GM19438 (cell line): ENCODE measurements around the gene AGRP.
A peak's percentile ranks its signal among the peaks of the same experiment; 100 is the strongest.
"Not testable (repeated sequence)": the region's sequence is repeated elsewhere in the genome, so short reads cannot be mapped to it uniquely, and the experiment has no call there.

Source experiments
- ATAC-seq: cut with Tn5 transposase; IDR thresholded peaks from one replicate; pipeline ENCODE4 v1.9.1; 2021; ENCODE audit warnings: low read depth; ENCODE audit not compliant: unreplicated experiment

Gene AGRP, protein sequence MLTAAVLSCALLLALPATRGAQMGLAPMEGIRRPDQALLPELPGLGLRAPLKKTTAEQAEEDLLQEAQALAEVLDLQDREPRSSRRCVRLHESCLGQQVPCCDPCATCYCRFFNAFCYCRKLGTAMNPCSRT

DNA sequence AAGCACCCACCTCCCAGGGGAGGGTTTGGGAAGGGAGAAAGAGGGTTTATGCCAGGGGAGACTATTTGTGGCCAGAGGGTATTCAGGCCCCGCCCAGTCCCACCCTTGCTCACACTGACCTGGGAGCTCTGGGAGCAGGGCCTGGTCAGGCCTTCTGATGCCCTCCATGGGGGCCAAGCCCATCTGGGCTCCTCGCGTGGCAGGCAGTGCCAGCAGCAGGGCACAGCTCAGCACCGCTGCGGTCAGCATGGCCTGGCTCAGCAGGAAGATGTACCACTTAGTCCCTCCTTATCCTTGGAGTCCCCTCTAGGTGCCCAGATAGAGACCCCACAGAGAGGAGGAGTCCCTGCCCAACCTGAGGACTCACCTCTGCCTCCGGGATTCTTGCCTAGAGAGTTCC lies at the start of gene AGRP:
AGRP (minus strand) TSS at position 398 of the 400 bp plus-strand sequence; CDS start at position 249, 149 bp downstream.
- ATAC-seq: no peak

DNA sequence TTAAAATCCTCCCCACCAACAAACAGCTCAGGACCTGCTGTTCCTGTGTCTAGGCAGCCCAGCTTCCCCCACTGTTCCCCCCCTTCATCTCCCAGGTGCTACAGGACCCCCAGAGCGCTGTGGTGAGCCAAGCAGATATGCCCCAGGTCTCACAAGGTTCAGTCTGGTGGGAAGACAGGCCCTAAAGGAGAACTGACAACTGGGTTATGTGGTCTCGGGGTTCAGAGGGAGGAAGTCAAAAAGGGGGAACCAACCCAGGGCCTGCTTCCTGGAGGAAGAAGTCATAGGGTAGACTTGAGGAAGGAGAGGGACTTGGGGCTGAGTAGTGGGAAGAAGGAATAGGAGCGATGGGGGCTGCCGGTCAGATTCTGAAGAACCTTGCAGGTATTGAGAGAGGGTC lies 47.9 kb upstream of the AGRP start:
- ATAC-seq: no peak

GRCh38 chr16:67530013-67530939 lies 46.9 kb upstream of the AGRP start:
- no peak for ATAC-seq

- ATAC-seq: no peak
Observed at GRCh38 chr16:67529582-67530012, 46.2 kb upstream of the AGRP start.

DNA sequence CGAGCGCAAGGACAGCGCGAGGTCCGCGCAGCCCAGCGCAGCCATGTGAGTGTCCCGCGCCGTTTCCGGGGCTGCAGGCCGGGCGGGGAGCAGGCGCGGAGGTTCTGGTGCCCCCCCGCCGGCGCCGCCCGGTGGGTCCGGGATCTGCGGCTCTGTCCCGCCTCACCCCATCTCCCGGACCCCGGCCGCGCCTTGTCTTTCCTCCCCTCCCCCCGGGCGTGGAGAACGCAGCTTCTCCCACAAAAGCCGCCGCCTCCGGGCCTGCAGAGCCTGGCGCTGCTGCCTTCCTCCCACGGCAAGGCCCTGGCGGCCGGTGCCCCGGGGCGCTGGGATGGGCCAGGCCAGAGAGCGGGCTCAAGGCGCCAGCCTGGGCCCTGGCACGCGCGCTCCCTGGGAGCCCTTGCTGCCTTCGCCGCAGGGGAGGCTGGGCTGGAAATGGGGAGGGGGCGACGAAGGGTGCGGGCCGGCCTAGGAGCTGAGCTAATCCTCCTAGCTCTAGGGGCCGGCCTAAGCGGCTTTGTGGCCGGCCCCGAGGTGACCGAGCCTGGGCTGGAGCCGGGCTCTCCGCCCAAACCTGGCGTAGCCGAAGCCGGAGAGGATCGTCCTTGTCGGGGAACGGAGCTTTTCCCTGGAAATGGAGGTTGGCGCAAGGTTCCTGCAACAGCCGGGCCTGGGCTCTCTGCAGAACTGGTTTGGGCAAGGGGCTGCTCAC lies 45.7 kb upstream of the AGRP start:
- no peak for ATAC-seq

DNA sequence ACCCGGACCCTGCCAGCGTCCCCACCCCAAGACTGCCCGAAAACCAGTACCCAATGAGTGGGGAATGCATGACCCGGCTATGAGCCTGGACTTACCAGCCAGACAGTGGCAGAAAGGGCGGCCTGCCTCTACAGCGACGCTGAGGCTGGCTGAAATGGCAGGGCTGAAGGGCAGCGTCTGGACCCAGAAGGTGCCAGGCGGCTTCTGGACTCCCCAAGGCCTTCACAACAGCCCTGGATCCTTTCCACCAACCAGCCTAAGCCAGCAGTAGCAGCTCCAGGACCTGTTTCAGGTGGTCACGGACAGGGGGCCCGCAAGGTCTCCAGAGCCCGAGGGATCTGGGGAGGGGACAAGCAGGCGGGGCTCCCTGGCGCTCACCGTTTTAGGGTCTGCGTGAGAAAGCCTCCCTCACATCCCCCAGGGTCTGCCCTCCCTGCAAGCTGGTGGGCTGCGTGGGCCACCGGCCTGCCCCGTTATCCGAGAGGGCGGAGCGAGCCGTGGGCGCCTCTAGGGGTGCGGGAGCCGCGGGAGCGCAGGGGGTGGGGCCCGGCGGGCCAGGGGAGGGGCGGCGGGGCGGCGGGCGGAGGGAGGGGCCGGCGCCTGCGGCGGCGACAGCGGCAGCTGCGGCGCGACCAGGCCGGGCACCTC lies 45.0 kb upstream of the AGRP start, which contains the start of gene RIPOR1:
RIPOR1 (plus strand) TSS at position 608 of the 648 bp plus-strand sequence. CDS start 9,618 bp downstream, outside the sequence.
- ATAC-seq: no peak

DNA sequence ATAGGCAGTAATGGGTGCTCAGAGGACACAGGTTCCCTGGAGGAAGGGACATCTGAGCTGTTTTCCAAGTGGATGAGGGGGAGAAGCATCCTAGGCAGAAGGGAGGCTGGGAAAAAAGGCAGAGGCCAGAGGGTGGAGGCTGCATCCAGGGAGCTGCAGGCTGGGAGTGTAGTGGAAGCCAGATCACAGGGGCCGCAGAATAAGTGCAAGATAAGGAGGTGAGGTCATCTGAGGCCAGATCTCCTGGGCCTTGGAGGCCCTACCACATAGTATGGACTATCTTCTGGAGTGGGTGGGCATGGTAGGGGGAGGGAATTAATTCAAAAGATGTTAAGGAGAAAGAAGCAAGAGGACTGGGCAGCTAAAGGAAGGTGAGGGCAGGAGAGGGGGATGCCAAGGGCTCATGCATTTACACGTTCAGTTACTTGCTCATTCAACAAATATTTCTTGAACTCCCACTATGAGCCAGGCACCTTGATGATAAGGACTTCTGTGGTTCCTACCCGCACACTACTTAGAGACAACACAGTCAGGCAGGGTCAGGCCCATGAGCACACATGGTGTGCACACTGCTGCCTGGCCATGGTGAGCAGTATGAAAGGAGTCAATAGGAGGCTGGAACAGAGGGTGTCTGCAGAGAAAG lies 42.9 kb upstream of the AGRP start:
- no peak for ATAC-seq

DNA sequence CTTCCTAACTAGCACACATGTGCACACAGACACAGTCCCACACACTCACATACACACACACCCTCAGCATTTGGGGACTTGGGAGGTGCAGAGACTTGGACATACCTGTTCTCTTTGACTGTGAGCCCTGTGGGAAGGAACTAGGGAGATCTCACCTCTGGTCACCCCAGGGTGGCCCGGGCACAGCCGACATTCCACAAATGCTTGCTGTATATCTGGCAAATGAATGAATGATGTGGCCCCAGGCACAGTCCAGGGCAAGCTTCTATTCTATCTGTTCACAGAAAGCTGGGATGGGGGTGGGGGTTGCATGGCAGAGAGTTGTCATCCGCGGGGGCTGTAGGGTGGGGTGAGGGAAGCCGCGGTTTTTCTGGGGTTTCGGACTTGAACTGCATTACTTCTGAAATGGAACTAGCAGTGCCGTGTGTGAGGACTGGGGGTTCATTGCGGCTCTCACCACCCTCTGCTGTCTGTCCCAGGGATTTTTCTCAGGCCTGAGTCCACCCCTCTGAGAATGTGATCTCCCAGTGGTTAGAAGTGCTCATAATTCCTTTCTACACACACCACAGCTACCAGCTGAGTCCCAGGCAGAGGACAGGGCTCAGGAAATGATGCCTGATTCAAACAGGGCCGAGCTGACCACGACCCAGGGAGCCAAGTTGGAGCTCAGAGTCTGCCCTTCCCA lies 42.0 kb upstream of the AGRP start:
- no peak for ATAC-seq

DNA sequence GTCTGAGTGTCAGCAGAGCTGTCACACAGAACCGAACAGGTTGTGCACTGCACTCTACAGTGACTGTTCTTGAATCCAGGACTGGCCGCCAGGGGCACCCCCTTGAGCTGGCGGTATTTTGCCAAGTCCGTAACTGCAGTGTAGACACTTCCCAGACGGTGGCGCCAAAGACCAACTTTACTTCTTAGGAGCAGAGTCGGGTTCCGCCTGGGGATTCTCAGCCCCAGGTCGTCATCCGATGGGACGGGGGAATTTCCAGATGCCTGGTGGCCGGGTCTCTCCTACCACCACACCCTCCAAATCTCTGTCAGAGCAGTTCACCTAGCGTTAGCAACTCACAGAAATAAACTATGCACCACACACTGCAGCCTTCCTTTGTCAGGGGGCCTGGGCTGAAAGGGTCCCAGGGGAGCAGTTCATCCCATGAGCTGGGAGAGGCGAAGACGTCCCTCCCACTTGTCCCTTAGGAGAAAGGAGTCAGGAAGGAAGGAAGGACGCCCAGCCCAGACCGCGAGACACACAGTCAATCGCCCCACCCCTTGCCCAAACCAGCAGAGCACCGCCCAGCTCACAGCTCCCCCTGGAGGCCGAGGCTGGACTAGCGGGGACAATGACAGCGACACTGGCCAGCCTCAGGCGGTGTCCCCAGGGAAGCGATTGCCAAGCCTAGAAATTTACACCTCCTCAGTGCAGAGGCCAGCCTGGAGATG lies 37.9 kb upstream of the AGRP start:
- ATAC-seq: peak; percentile 67

DNA sequence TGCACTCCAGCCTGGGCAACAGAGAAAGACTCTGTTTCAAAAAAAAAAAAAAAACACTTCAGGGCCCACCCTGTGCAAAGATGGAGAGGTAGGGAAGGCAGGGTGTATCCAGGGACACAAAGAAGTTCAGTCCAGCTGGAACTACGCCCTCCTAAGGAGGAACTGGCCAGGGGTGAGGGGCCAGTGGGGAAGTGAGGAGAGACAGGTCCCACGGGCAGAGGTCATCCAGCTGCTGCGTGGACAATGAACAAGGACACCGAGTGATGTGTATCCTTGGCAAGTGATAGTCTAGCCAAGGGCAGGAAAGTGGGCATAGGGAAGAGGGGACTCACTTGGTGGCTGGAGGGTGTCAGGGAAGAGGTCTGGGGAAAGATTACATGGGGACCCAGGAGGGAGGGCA lies 35.9 kb upstream of the AGRP start:
- no peak for ATAC-seq

GRCh38 chr16:67518676-67519075 lies 35.3 kb upstream of the AGRP start:
- no peak for ATAC-seq

DNA sequence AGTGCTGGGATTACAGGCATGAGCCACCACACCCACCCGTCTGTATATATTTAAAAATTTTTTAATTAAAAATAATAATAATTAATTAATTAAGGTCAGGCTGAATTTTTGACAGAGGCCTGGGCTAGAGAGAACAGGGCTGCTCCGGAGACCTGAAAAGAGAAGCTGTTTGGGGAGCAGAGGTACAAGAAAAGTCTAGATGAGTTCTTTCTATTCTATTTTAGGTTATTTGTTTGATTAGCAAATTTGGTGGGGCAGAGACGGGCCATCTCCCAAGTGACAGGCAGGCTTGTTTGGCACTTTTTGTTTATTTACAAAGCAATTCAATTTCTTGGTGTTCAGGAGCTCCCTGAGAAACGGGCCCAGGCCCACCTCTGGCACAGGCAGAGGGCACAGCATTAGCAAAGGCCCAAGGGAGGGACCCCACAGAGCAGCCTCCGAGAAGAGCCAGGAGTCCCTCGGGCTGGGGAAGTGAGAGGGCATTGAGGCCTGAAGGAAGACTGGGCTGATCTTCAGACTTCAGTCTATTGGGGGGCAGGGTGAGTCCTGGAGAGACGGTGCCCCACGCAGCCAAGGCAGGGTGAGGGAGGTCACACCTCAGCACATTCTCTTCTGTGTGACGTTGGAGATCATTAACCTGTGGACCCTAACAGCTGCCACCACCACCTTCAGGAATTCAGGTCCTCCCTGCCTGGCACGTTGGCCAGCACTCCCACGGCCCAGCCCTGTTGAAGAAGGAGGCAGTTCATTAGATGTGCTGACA lies 34.5 kb upstream of the AGRP start:
- ATAC-seq: peak; percentile 39

DNA sequence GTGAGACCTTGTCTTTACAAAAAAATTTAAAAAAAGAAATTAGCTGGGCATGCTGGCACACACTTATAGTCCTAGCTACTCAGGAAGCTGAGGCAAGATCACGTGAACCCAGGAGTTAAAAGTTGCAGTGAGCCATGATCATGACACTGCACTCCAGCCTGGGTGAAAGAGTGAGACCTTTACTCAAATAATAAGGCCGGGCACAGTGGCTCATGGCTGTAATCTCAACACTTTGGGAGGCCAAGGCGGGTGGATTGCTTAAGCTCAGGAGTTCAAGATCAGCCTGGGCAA lies 33.8 kb upstream of the AGRP start:
- no peak for ATAC-seq

DNA sequence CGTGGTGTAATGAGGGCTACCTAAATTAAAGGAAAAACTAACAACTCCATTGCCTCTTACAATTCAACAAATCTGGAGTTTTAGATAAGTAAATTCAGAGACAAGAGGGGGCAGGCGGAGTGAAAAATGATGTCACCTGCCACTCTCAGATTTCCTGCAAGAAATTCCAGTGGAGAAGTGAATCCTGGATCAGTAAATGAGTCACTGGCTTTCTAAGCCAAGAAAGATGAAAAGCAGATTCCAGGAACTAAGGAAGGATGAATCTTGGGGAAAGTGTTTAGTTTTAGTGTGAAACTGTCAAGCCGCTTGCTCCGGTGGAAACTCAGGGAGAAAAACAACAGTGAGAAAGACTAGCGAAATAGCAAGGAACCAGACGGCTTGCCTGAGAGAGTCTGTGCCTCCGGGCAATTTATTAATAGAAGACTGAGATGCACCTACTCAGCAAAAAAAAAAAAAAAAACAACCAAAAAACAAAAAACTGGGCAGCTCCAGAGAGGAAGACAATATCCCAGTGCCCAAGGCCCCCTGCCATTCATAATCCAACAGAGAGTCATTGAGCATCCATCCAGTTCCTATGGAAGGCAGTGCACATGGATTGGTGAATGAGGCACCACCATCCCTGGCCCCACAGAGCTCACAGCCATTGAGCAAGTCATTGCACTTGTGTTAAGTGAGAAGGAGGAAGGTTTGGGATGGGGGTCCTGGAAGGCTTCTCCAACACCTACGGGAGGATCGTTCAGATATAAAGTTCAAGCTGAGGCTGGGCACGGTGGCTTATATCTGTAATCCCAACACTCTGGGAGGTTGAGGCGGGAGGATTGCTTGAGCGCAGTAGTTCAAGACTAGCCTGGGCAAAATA lies 33.2 kb upstream of the AGRP start:
- no peak for ATAC-seq

DNA sequence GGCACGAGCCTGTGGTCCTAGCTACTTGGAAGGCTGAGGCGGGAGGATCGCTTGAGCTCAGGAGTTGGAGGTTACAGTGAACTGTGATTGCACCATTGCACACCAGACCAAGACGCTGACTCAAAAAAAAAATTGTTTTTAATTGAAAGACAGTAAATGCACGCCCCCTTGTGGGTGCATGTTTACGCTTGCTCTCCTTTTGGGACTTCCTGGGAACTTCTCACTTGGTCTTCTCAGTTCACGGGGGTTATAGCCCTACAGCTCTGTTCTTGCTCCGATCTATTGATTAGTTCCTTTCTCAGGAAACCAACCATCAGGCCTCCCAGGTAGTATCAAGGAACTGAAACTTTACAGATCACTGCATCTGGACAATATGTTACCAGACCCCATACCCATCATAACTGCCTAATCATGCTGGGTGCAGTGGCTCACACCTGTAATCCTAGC lies 31.1 kb upstream of the AGRP start:
- peak; percentile 70 for ATAC-seq

GRCh38 chr16:67513892-67514291 lies 30.5 kb upstream of the AGRP start:
- ATAC-seq: not testable (repeated sequence)

- ATAC-seq: no peak
Observed at GRCh38 chr16:67509016-67509415, 25.7 kb upstream of the AGRP start.

- ATAC-seq: no peak
Observed at GRCh38 chr16:67506468-67506867, 23.1 kb upstream of the AGRP start.
